Thyroid gland (tissue), 4 donors: ENCODE results near the gene OR10A6. TPM values are rescaled to one million over a fixed set of nuclear protein-coding genes. Genes with fewer than 3 reads are reported as not detected.

ENCODE experiments used
- DNase-seq, 2 donors: peaks; one replicate each; pipeline ENCODE4 v3.0.0-alpha.2; 2019
- H3K27ac ChIP-seq, 3 donors: fragments of 200-600 bp; sonication (generic); 1 replicate in 2 of 3; 2 replicates in 1 of 3; pipeline ENCODE4 v1.5.1; 2016 to 2019; ENCODE audit warnings: mild to moderate bottlenecking in 1 of 3, moderate library complexity in 1 of 3
- H3K27me3 ChIP-seq: fragments of 200-600 bp; sonication (generic); one replicate; pipeline ENCODE4 v1.5.1; 2019
- H3K36me3 ChIP-seq, 2 donors: fragments of 200-600 bp; sonication (generic); one replicate each; pipeline ENCODE4 v1.5.1; 2016 to 2019
- H3K4me1 ChIP-seq, 2 donors: fragments of 200-600 bp; sonication (generic); one replicate each; pipeline ENCODE4 v1.5.1; 2017 to 2019
- H3K4me3 ChIP-seq, 3 donors: fragments of 200-600 bp; sonication (generic); replicated peaks in 1 of 3; 1 replicate in 2 of 3; 2 replicates in 1 of 3; pipeline ENCODE4 v1.5.1; 2016; ENCODE audit warnings: mild to moderate bottlenecking in 1 of 3
- H3K9me3 ChIP-seq: fragments of 200-600 bp; sonication (generic); one replicate; pipeline ENCODE4 v1.5.1; 2017
- POLR2A ChIP-seq, 2 donors: fragments of 450-650 bp; IDR thresholded peaks; one replicate each; pipeline ENCODE4 v1.6.1; 2017; ENCODE audit warnings: antibody characterized with exemption in 2 of 2, mild to moderate bottlenecking in 2 of 2, moderate library complexity in 1 of 2
- WGBS, 2 donors: methylation state at CpG; one replicate each; pipeline ENCODE4 v1.1.5; 2017; 5-methylcytosine and 5-hydroxymethylcytosine counted together
- intact Hi-C: fragments of 100-400 bp; cut with DNase I; formaldehyde crosslinking; loops from one replicate; pipeline ENCODE4 v1.15.1; 2023
- small RNA-seq: library from RNA; depleted of rRNA; stranded (forward); fragments of <200 nt; gene quantifications from one replicate; pipeline ENCODE3, GENCODE V24; 2016
- total RNA-seq, 4 donors: library from RNA; depleted of rRNA; stranded (reverse); fragments of >200 nt; gene quantifications; one replicate each; pipeline ENCODE4 v1.2.3, GENCODE V29; 2016
- TF ChIP-seq, protein P1 (sequence below), 6 experiments: fragments of 200-600 bp in 3 of 6; fragments of 450-650 bp in 3 of 6; sonication (generic) in 3 of 6; IDR thresholded peaks; one replicate each; pipeline ENCODE4 v1.5.1; 2016 to 2019; ENCODE audit warnings: antibody characterized with exemption in 6 of 6, mild to moderate bottlenecking in 2 of 6, inconsistent platforms in 1 of 6, moderate library complexity in 1 of 6

Gene OR10A6
- total RNA-seq, 4 donors from 2014 or later: not detected

DNA sequence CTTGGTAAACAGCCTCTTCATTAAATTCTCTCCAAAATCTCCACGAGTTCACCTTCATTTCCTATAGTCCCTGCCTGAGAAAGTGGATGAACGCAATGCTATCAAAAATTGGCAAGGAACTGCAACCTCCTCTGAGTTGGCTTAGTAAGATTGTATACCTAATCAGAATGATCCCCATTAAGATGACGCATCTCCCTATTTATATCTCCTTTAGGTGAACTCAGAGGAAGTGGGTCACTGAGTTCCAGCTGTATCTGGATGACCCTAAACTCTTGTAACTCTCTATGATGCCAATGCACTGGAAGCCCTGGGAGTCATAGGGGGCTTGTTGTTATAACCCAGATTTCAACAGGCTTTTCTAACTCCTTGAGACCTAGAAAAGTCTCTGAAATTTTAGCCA is 48.2 kb downstream of the OR10A6 start:
- DNase-seq: no peak
- 65 to 69% methylated on average over 3 of the region's 3 CpGs for WGBS, 2 donors
- intact Hi-C loops: no loop called here
- Histone ChIP-seq H3K36me3 (no peaks in the 10 kb centered on the region), H3K27me3 (no peaks in the 10 kb centered on the region), H3K4me1 (no peaks in the 10 kb centered on the region), H3K27ac (no peak overlapping the region), H3K4me3 (no peak overlapping the region), H3K9me3 (no peaks in the 10 kb centered on the region)
- TF ChIP-seq POLR2A (IDR thresholded peaks at IDR 0.05): no peak
- TF ChIP-seq, protein P1, sequence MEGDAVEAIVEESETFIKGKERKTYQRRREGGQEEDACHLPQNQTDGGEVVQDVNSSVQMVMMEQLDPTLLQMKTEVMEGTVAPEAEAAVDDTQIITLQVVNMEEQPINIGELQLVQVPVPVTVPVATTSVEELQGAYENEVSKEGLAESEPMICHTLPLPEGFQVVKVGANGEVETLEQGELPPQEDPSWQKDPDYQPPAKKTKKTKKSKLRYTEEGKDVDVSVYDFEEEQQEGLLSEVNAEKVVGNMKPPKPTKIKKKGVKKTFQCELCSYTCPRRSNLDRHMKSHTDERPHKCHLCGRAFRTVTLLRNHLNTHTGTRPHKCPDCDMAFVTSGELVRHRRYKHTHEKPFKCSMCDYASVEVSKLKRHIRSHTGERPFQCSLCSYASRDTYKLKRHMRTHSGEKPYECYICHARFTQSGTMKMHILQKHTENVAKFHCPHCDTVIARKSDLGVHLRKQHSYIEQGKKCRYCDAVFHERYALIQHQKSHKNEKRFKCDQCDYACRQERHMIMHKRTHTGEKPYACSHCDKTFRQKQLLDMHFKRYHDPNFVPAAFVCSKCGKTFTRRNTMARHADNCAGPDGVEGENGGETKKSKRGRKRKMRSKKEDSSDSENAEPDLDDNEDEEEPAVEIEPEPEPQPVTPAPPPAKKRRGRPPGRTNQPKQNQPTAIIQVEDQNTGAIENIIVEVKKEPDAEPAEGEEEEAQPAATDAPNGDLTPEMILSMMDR (IDR thresholded peaks at IDR 0.05): no peak

Small RNA genes within 50 kb of the gene (small RNA-seq; reads per million reads assigned to genes)
- not detected for gene COX6CP5
- not detected for gene RNU6-943P

Other genes with a start within 250 kb of the OR10A6 start
- not detected for gene OVCH2, start 224.8 kb downstream of the OR10A6 start, total RNA-seq
- gene OR5P2, start 134.3 kb downstream of the OR10A6 start, total RNA-seq: not detected
- gene OR5P3, start 100.4 kb downstream of the OR10A6 start, total RNA-seq: not detected
- not detected for gene OR10A3, start 10.4 kb upstream of the OR10A6 start, total RNA-seq
- not detected for gene NLRP10, start 34.2 kb upstream of the OR10A6 start, total RNA-seq
- gene EIF3F, start 56.1 kb upstream of the OR10A6 start, total RNA-seq: 100 to 1,000 TPM; 187 to 263 (median 231) TPM
- gene TUB, start 149.9 kb upstream of the OR10A6 start, total RNA-seq: 10 to 100 TPM; 16.3 to 25.8 (median 22.7) TPM
- gene RIC3, start 237.8 kb upstream of the OR10A6 start, total RNA-seq: 10 to 100 TPM; 38.2 to 96.9 (median 46.9) TPM